Stimulated activated CD4-positive, alpha-beta T cell treated with anti-CD3 and anti-CD28 coated beads, Interleukin-1b, Interleukin-23, amount 100 ng/mL, for 4 hours (primary cell): ENCODE measurements around the gene CHIA.

Experiments used
- DNase-seq, 2 donors: peaks; one replicate each; pipeline ENCODE4 v3.0.0-alpha.2; 2020; ENCODE audit warnings: low read depth in 2 of 2

CHIA gene

GRCh38 chr1:111290630-111291029, at the start of gene CHIA:
CHIA (plus strand) TSS chr1:111290851; CDS start chr1:111310468, 19,617 bp downstream.
- no peak for DNase-seq

DNA sequence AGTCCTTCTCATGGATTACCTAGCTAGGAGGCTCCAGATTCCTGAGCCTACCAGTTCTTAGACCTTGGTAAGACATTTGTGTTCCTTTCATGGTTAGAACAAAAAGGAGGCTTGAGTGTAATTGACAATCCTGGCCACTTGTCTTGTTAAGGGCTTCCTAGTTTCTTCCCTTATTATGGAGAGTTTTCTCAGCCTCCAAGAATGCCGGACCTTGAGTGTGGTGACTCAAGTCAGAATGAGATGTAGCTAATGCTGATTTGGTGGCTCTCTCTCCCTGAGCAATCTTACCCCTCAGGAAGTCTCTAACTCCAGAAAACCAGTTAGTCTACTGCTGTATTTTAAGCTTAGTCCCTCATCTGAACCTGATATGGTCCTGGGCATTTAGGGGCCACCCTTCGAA, 48.9 kb upstream of the CHIA start:
- DNase-seq, result no peak

- DNase-seq, result no peak
Measured at GRCh38 chr1:111242805-111243523, 47.7 kb upstream of the CHIA start.

GRCh38 chr1:111247125-111247838, 43.4 kb upstream of the CHIA start:
- no peak for DNase-seq

DNA sequence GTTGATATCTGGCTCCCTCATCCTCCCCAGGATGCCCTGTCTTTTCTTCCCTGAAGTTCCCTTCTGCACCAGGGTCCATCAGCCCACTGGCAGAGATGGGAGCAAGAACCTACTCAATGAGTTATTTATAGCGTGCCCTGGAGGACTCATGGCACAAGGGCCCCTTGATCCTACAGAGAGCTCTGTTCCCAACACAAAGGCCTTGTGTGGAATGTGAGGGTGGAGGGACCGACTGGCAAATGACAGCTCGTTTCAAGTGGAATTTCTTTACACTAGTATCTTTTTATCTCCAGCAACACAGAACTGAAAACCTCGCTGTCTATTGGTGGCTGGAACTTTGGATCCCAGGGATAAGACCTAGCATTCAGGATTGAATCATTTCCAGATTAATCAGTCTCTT, 40.7 kb upstream of the CHIA start:
- DNase-seq, result no peak

GRCh38 chr1:111251570-111251969, 39.1 kb upstream of the CHIA start:
- DNase-seq, result no peak

GRCh38 chr1:111252786-111253185, 37.9 kb upstream of the CHIA start:
- no peak for DNase-seq

GRCh38 chr1:111253876-111254275, 36.8 kb upstream of the CHIA start:
- DNase-seq, result no peak

GRCh38 chr1:111256988-111257658, 33.5 kb upstream of the CHIA start:
- DNase-seq, result no peak

GRCh38 chr1:111267801-111268508, 22.7 kb upstream of the CHIA start:
- DNase-seq, result no peak

- DNase-seq, result no peak
Measured at GRCh38 chr1:111269825-111270406, 20.7 kb upstream of the CHIA start.

GRCh38 chr1:111270771-111271463, 19.7 kb upstream of the CHIA start:
- peak in 1 of 2 donors; percentile 6 for DNase-seq

DNA sequence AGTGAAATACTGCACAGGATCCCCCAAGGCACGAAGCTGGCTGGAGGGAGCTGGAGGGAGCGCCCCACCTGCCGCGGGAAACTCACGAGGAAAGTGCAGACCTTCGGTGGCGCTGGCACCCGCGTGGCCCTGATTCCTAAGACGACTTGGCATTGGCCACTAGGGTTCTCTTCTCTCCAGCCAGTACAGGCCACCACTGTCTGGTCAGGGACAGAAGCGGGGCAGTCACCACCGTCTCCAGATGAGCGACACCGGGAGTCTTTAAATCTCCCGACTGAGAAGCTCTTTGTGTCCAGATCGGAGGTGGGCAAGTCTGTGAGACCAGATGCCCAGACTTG, 19.2 kb upstream of the CHIA start:
- DNase-seq, result no peak

DNA sequence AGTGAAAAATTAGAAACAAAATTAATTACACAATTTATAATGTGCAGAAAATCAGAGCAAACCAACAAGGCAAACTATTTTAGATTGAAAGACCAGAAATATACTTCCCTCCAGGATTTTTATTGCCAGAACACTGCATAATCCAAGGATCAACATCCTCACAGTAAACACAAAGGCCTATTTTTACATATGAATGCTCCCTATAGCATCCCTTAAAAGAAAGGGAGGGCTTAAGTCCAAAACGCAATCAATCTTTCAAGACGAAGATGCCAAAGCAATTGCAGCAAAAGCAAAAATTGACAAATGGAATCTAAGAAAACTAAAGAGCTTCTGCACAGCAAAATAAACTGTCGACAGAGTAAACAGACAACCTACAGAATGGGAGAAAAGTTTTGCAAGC, 18.6 kb upstream of the CHIA start:
- DNase-seq, result no peak

- no peak for DNase-seq
Measured at GRCh38 chr1:111274653-111275052, 16.0 kb upstream of the CHIA start.

GRCh38 chr1:111275079-111275478, 15.6 kb upstream of the CHIA start:
- DNase-seq, result peak in 1 of 2 donors; percentile 8

- no peak for DNase-seq
Measured at GRCh38 chr1:111275780-111276433, 14.7 kb upstream of the CHIA start.

DNA sequence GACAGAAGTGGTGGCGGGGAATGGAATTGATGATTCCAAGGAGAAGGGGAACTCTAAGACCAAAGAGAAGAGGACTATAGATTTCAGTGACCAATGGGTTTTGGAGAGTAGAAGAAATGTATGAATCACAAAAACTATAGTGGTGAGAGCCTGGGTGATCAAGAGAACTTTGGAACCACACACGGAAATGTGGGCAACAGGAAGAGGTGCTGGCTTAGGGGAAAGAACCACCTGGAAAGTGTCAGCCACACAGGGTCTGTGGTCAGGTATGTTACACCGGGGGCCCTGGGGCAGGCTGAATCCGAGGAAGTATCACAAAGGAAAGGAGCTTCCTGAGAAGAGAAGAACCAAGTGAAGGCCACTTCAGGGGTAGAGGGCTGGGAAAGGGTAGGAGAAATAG, 11.5 kb upstream of the CHIA start:
- DNase-seq, result no peak

GRCh38 chr1:111280267-111280666, 10.4 kb upstream of the CHIA start:
- no peak for DNase-seq

DNA sequence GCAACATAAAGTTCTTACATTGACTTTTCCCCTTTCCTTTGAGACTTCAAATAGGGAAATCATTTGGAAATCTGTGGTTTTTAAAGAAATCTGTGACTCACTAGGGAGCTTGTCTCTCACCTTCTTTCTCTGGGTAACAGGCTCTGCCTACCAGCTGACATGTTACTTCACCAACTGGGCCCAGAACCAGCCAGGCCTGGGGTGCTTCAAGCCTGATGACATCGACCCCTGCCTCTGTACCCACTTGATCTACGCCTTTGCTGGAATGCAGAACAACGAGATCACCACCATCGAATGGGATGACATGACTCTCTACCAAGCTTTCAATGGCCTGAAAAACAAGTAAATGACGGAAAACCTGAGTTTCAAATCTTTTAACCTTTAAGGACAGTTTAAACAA, 9.2 kb upstream of the CHIA start:
- DNase-seq, result no peak

- no peak for DNase-seq
Measured at GRCh38 chr1:111283838-111284237, 6.8 kb upstream of the CHIA start.
